NAMALWA (cell line): ENCODE measurements around the gene MTCH2.
A peak's percentile ranks its signal among the peaks of the same experiment; 100 is the strongest.

Experiments
- DNase-seq: peaks from one replicate; pipeline ENCODE4 v3.0.0-alpha.2; 2015; ENCODE audit warnings: low spot score

MTCH2 gene

GRCh38 chr11:47589977-47590861 lies 52.1 kb downstream of the MTCH2 start:
- no peak for DNase-seq

- DNase-seq: no peak
Observed at GRCh38 chr11:47589584-47589976, 52.8 kb downstream of the MTCH2 start.

GRCh38 chr11:47589118-47589517 lies 53.2 kb downstream of the MTCH2 start:
- no peak for DNase-seq

- no peak for DNase-seq
Observed at GRCh38 chr11:47587723-47588326, 54.5 kb downstream of the MTCH2 start.

- DNase-seq: no peak
Observed at GRCh38 chr11:47587039-47587716, 55.2 kb downstream of the MTCH2 start.

- DNase-seq: no peak
Observed at GRCh38 chr11:47586098-47586855, 56.1 kb downstream of the MTCH2 start, which contains the start of gene FAM180B. Gene FAM180B (plus strand): TSS chr11:47586678. CDS start chr11:47586769, 91 bp downstream.

GRCh38 chr11:47583844-47584243 lies 58.5 kb downstream of the MTCH2 start:
- no peak for DNase-seq

GRCh38 chr11:47578524-47579494 lies 63.5 kb downstream of the MTCH2 start, which contains the start of the genes KBTBD4 and NDUFS3:
Gene KBTBD4 (minus strand): TSS chr11:47578970. CDS start chr11:47578951, 19 bp downstream.
Gene NDUFS3 (plus strand): TSS chr11:47579074. CDS start chr11:47579092, 18 bp downstream.
- DNase-seq: peak; percentile 92

- DNase-seq: no peak
Observed at GRCh38 chr11:47577460-47578041, 64.8 kb downstream of the MTCH2 start.

- no peak for DNase-seq
Observed at GRCh38 chr11:47573321-47573720, 69.0 kb downstream of the MTCH2 start.

- no peak for DNase-seq
Observed at GRCh38 chr11:47572715-47573255, 69.6 kb downstream of the MTCH2 start.

- no peak for DNase-seq
Observed at GRCh38 chr11:47571895-47572294, 70.5 kb downstream of the MTCH2 start.

GRCh38 chr11:47571357-47571729 lies 71.0 kb downstream of the MTCH2 start:
- no peak for DNase-seq

GRCh38 chr11:47570651-47571356 lies 71.6 kb downstream of the MTCH2 start:
- DNase-seq: no peak

- DNase-seq: no peak
Observed at GRCh38 chr11:47569646-47570045, 72.7 kb downstream of the MTCH2 start.
